ENCODE measurements around the gene LRRN2. TPM values are rescaled to one million over a fixed set of nuclear protein-coding genes. Genes with fewer than 3 reads are reported as not detected.

Gene LRRN2
- total and polyA plus RNA-seq, 9 of the 15 experiments (the other 6 are each of a cell fraction or from before 2014, with no cell fraction given): 0.05 TPM; not detected in 8

DNA sequence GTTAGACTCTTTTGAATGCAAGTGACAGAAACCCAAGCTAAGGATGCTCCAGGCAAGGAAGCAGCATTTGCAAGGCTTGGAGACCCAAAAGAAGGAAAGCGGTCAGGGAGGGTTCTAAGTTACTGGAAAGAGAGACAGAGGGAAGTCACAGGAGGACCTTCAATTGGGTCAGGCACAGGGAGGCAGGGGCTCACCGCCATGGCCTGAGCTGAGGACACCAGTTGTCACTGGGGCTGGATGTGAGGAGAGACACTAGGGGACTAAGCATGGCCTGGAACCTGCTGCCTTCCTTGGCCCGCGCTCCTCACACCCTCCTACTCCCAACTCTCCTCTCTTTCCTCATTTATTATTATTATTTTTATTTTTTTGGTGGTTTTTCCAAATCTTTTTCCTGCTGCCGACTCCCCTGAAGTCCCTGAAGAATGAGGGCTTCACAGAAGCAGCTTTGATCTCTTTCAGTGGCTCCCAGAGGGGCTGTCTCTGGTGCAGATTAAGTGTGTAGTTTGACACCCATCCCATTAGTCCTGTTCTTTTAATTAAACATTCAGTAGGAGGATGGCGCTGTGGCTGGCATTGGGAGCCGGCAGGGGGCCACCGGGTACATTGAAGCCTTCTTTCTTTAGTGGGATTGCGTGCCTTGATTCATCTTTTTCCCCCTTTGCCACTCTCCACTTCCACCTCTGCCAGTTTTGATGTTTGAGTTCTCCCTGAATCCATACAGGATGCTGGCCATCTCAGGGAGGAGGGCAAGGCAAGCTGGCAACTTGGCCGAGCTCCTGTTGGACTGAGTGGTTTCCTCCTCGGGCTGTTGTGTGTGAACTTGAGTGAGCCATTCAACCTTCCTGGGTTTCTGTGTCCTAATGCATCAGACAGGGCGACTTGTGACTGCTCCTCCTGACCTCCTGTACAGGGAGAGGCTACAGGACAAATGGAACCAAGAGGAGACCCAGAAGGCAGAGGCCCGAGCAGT is 110.0 kb downstream of the LRRN2 start:
- BruUV-seq (replicated peaks): no TSS peak
- in situ Hi-C loops (cut with MboI): no loop called here
- no peak for ATAC-seq

More for the DNA sequence above, 110.0 kb downstream of the LRRN2 start:
- Histone ChIP-seq H3K9me3 (replicated peaks; ENCODE audit: control insufficient read depth, insufficient read depth, low read depth, low read length) (no peaks in the 10 kb centered on the region), H3K4me2 (ENCODE audit: insufficient read depth, low read length) (no peak overlapping the region), H3K27me3 (ENCODE audit: control insufficient read depth in 2 of 2, insufficient read depth in 2 of 2, low read length in 2 of 2) (peaks cover 0 to 8% of the 10 kb centered on the region in 2 experiments; a peak in 1 of 5 replicates), H2AFZ (ENCODE audit: low read depth, low read length) (no peak overlapping the region), H3K9ac (ENCODE audit: insufficient read depth in 1 of 2, low read depth in 2 of 2, low read length in 2 of 2) (no peak overlapping the region), H4K20me1 (replicated peaks; ENCODE audit: control insufficient read depth, insufficient read depth, low read length) (no peaks in the 10 kb centered on the region), H3K4me1 (replicated peaks in 1 of 2; ENCODE audit: control insufficient read depth in 2 of 2, insufficient read depth in 2 of 2, low read length in 2 of 2) (0 out of 5 replicates have a peak, but pooled peaks cover 0 to 3% of the 10 kb centered on the region in 2 experiments), H3K36me3 (ENCODE audit: control insufficient read depth, insufficient read depth, low read length) (no peaks in the 10 kb centered on the region), H3K27ac (ENCODE audit: extremely low read depth, low read depth, low read length) (no peak overlapping the region), H3K9me1 (ENCODE audit: control insufficient read depth, insufficient read depth, low read length) (no peaks in the 10 kb centered on the region), H3K4me3 (no peak overlapping the region), H3K79me2 (ENCODE audit: control insufficient read depth, insufficient read depth, low read length) (no peaks in the 10 kb centered on the region)
- POLR2A ChIA-PET: interaction anchor here (0.9 to 2.4 kb wide), 3 partner anchors 10 to 229 kb away, joined by 5 to 9 read pairs (median 7); no protein-coding TSS in a partner anchor
- CTCF ChIA-PET (ENCODE audit: low intra/inter-chr PET ratio): interaction anchor here (0.6 kb wide), 1 partner anchor 360 kb away, joined by 3 read pairs; no protein-coding TSS in a partner anchor
- 24% methylated on average over 13 of the region's 13 CpGs for WGBS (ENCODE audit: insufficient coverage, low coverage, missing lambda C conversion rate)
- TF ChIP-seq, protein P1, sequence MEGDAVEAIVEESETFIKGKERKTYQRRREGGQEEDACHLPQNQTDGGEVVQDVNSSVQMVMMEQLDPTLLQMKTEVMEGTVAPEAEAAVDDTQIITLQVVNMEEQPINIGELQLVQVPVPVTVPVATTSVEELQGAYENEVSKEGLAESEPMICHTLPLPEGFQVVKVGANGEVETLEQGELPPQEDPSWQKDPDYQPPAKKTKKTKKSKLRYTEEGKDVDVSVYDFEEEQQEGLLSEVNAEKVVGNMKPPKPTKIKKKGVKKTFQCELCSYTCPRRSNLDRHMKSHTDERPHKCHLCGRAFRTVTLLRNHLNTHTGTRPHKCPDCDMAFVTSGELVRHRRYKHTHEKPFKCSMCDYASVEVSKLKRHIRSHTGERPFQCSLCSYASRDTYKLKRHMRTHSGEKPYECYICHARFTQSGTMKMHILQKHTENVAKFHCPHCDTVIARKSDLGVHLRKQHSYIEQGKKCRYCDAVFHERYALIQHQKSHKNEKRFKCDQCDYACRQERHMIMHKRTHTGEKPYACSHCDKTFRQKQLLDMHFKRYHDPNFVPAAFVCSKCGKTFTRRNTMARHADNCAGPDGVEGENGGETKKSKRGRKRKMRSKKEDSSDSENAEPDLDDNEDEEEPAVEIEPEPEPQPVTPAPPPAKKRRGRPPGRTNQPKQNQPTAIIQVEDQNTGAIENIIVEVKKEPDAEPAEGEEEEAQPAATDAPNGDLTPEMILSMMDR (IDR thresholded peaks at IDR 0.05 in 2 of 3, conservative IDR thresholded peaks at IDR 0.05 in 1 of 3; ENCODE audit: insufficient read depth in 2 of 3, low read depth in 1 of 3, low read length in 3 of 3): peak; percentile 10 to 49 (median 28); a peak in 4 of 6 replicates
- no peak for TF ChIP-seq SREBF1 (IDR thresholded peaks at IDR 0.05; ENCODE audit: borderline replicate concordance, low read depth, low read length)
- no peak for TF ChIP-seq PHF21A (IDR thresholded peaks at IDR 0.05; ENCODE audit: borderline replicate concordance, low read depth)
- no peak for TF ChIP-seq KLF6 (CRISPR knock-in tag; IDR thresholded peaks at IDR 0.05; ENCODE audit: borderline replicate concordance)
- peak; percentile 23 for TF ChIP-seq CTCFL (IDR thresholded peaks at IDR 0.05; ENCODE audit: borderline replicate concordance, insufficient read depth, low read depth, low read length, poor library complexity, severe bottlenecking)
- no peak for DNase-seq (ENCODE audit: extremely low read depth in 1 of 4, low spot score in 3 of 4)
- FAIRE-seq: no peak
- intact Hi-C loops (cut with micrococcal nuclease): loop anchor here (1.0 kb wide), 1 partner anchor 65 kb away; no protein-coding TSS in a partner anchor

Data from K562 (cell line).